HepG2 (cell line): ENCODE measurements around the gene SLC4A2. TPM values are rescaled to one million over a fixed set of nuclear protein-coding genes. Genes with fewer than 3 reads are reported as not detected.

ENCODE experiments used
- BHLHE40 ChIP-seq: IDR thresholded peaks from 2 replicates; pipeline ENCODE4 v1.6.1; 2011; ENCODE audit warnings: low read length, improper control_type of control experiment
- CBX2 ChIP-seq, 2 experiments: fragments of 200-600 bp in 1 of 2; sonication (generic); formaldehyde crosslinking in 1 of 2; IDR thresholded peaks; 2 replicates each; pipeline versions ENCODE4 v1.7.0 to v1.8.1; 2018 to 2022; ENCODE audit warnings: low read depth in 2 of 2, low read length in 1 of 2, mild to moderate bottlenecking in 1 of 2, missing genetic modification reagents in 1 of 2
- CEBPG ChIP-seq: IDR thresholded peaks from 2 replicates; pipeline ENCODE4 v1.6.1; 2016
- FOXK2 ChIP-seq: fragments of 450-650 bp; IDR thresholded peaks from 2 replicates; pipeline ENCODE4 v1.6.1; 2016
- KMT2A ChIP-seq: sonication (generic); formaldehyde crosslinking; IDR thresholded peaks from 2 replicates; pipeline ENCODE4 v1.4.0; 2020; ENCODE audit warnings: missing genetic modification reagents
- PHF8 ChIP-seq: sonication (generic); formaldehyde crosslinking; IDR thresholded peaks from 2 replicates; pipeline ENCODE4 v1.5.0; 2020; ENCODE audit warnings: missing genetic modification reagents
- RFXAP ChIP-seq: sonication (generic); formaldehyde crosslinking; IDR thresholded peaks from 2 replicates; pipeline ENCODE4 v1.4.0; 2020; ENCODE audit warnings: missing genetic modification reagents, borderline replicate concordance
- SOX13 ChIP-seq, 3 experiments: fragments of 450-650 bp in 1 of 3; sonication (generic) in 1 of 3; formaldehyde crosslinking in 1 of 3; IDR thresholded peaks in 2 of 3; conservative IDR thresholded peaks in 1 of 3; 2 replicates each; pipeline versions ENCODE4 v1.5.0 to v1.6.1; 2016 to 2020; ENCODE audit warnings: antibody characterized with exemption in 1 of 3, mild to moderate bottlenecking in 1 of 3, missing compliant biosample characterization in 1 of 3, missing genetic modification reagents in 1 of 3, moderate library complexity in 1 of 3
- ZNF17 ChIP-seq: sonication (generic); formaldehyde crosslinking; IDR thresholded peaks from 2 replicates; pipeline ENCODE4 v1.5.0; 2020; ENCODE audit warnings: mild to moderate bottlenecking, missing genetic modification reagents
- ZNF337 ChIP-seq: sonication (generic); formaldehyde crosslinking; IDR thresholded peaks from 2 replicates; pipeline ENCODE4 v1.5.1; 2020; ENCODE audit warnings: missing genetic modification reagents, low read depth, mild to moderate bottlenecking, borderline replicate concordance
- ZNF550 ChIP-seq: sonication (generic); formaldehyde crosslinking; IDR thresholded peaks from 2 replicates; pipeline ENCODE4 v1.4.0; 2020; ENCODE audit warnings: mild to moderate bottlenecking, missing genetic modification reagents, borderline replicate concordance
- polyA plus RNA-seq, 8 experiments: library from polyadenylated mRNA; depleted of rRNA in 3 of 8; stranded (reverse) in 7 of 8; unstranded in 1 of 8; fragments of >200 nt; fragmentation: Illumina TruSeq in 4 of 8; extraction: Trizol in 4 of 8; gene quantifications; 2 replicates each; pipeline versions ENCODE4 v1.2.1 to v1.2.3, GENCODE V29; 2011 to 2016; ENCODE audit warnings: low read depth in 4 of 8, missing spikeins in 1 of 8, mixed read lengths in 1 of 8; ENCODE audit not compliant: insufficient read depth in 1 of 8
- total RNA-seq, 5 experiments: library from RNA; depleted of rRNA; stranded (reverse); fragments of >200 nt; fragmentation: Illumina TruSeq; extraction: Trizol; gene quantifications; 2 replicates each; pipeline ENCODE4 v1.2.3, GENCODE V29; 2016; ENCODE audit warnings: low read depth in 1 of 5
- TF ChIP-seq, protein P1 (sequence below): conservative IDR thresholded peaks from 2 replicates; pipeline ENCODE4 v1.6.1; 2018; ENCODE audit warnings: missing genetic modification reagents
- TF ChIP-seq, protein P2 (sequence below): sonication (generic); formaldehyde crosslinking; IDR thresholded peaks from 2 replicates; pipeline ENCODE4 v1.4.0; 2020; ENCODE audit warnings: missing genetic modification reagents
- TF ChIP-seq, protein P3 (sequence below): sonication (generic); formaldehyde crosslinking; IDR thresholded peaks from 2 replicates; pipeline ENCODE4 v1.5.0; 2020; ENCODE audit warnings: mild to moderate bottlenecking, low read depth, missing genetic modification reagents, borderline replicate concordance
- TF ChIP-seq, protein P4 (sequence below), 2 experiments: fragments of 450-650 bp in 1 of 2; sonication (generic) in 1 of 2; formaldehyde crosslinking in 1 of 2; IDR thresholded peaks; 2 replicates each; pipeline versions ENCODE4 v1.6.1 to v1.8.0; 2016 to 2022; ENCODE audit warnings: antibody characterized with exemption in 1 of 2, mild to moderate bottlenecking in 1 of 2, missing genetic modification reagents in 1 of 2

Gene SLC4A2
- total and polyA plus RNA-seq, 2 of the 13 experiments (the other 11 are each of a cell fraction or from before 2014, with no cell fraction given), result 51.9 to 73.4 TPM

DNA sequence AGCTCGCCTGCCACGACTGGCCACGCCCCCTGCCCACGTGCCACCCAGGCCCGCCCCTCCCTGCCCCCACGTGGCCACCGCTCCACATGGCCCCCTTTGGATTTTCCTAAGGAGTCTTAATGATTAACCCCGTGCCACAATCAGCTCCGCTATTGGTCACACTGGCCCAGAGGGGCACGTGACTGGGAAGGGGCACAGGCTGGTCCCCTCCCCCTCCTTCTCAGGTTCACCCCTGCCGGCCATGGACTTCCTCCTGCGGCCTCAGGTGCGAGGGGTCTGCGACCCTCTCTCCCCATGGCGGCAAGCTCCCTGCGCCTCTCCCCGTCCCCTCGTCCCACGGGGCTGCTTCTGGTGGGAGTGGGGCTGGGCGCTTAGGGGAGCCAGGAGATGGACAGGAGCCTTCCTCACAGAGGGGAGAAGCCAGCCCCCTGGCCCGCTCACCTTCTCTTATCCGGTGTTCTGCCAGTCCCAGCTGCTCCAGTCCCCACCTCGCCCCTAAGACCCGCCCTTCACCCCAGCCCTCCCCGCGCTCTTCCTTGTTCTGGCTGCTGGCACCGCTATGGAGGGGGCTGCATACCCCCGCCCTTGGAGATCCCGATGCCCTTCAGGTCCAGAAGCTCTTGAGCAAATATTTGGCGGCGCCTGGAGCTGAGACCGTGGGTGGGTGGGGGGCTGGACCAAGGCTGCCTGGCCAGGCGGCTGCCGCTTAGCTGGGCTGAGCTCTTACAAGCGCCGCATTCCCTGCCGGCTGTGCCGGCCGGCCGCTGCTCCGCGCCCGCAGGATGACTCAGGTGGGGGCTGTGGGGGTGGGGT is 3.2 kb downstream of the SLC4A2 start (continued):
- TF ChIP-seq, protein P1, sequence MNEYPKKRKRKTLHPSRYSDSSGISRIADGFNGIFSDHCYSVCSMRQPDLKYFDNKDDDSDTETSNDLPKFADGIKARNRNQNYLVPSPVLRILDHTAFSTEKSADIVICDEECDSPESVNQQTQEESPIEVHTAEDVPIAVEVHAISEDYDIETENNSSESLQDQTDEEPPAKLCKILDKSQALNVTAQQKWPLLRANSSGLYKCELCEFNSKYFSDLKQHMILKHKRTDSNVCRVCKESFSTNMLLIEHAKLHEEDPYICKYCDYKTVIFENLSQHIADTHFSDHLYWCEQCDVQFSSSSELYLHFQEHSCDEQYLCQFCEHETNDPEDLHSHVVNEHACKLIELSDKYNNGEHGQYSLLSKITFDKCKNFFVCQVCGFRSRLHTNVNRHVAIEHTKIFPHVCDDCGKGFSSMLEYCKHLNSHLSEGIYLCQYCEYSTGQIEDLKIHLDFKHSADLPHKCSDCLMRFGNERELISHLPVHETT (CRISPR knock-in tag), result no peak
- TF ChIP-seq BHLHE40 (peak; percentile 99), ZNF337 (CRISPR knock-in tag) (0 out of 2 replicates have a peak, but pooled peaks have one; percentile 38), ZNF17 (CRISPR knock-in tag) (no peak), PHF8 (CRISPR knock-in tag) (0 out of 2 replicates have a peak, but pooled peaks have one; percentile 53), CBX2 (IDR thresholded peaks at IDR 0.05; ENCODE audit: low read depth, low read length) (no peak), CBX2 (CRISPR knock-in tag; IDR thresholded peaks at IDR 0.05; ENCODE audit: low read depth) (no peak), ZNF550 (CRISPR knock-in tag) (no peak), FOXK2 (no peak), SOX13 (IDR thresholded peaks at IDR 0.05) (no peak), SOX13 (CRISPR knock-in tag; conservative IDR thresholded peaks at IDR 0.05 in 1 of 2, IDR thresholded peaks at IDR 0.05 in 1 of 2) (no peak; a peak in 1 of 4 replicates), CEBPG (CRISPR knock-in tag) (no peak), RFXAP (CRISPR knock-in tag) (no peak), KMT2A (CRISPR knock-in tag) (peak; percentile 53; the same call in 1 of the 2 replicates)
- TF ChIP-seq, protein P2, sequence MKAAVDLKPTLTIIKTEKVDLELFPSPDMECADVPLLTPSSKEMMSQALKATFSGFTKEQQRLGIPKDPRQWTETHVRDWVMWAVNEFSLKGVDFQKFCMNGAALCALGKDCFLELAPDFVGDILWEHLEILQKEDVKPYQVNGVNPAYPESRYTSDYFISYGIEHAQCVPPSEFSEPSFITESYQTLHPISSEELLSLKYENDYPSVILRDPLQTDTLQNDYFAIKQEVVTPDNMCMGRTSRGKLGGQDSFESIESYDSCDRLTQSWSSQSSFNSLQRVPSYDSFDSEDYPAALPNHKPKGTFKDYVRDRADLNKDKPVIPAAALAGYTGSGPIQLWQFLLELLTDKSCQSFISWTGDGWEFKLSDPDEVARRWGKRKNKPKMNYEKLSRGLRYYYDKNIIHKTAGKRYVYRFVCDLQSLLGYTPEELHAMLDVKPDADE (CRISPR knock-in tag), result no peak
- TF ChIP-seq, protein P3, sequence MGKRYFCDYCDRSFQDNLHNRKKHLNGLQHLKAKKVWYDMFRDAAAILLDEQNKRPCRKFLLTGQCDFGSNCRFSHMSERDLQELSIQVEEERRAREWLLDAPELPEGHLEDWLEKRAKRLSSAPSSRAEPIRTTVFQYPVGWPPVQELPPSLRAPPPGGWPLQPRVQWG (CRISPR knock-in tag), result no peak
- TF ChIP-seq, protein P4, sequence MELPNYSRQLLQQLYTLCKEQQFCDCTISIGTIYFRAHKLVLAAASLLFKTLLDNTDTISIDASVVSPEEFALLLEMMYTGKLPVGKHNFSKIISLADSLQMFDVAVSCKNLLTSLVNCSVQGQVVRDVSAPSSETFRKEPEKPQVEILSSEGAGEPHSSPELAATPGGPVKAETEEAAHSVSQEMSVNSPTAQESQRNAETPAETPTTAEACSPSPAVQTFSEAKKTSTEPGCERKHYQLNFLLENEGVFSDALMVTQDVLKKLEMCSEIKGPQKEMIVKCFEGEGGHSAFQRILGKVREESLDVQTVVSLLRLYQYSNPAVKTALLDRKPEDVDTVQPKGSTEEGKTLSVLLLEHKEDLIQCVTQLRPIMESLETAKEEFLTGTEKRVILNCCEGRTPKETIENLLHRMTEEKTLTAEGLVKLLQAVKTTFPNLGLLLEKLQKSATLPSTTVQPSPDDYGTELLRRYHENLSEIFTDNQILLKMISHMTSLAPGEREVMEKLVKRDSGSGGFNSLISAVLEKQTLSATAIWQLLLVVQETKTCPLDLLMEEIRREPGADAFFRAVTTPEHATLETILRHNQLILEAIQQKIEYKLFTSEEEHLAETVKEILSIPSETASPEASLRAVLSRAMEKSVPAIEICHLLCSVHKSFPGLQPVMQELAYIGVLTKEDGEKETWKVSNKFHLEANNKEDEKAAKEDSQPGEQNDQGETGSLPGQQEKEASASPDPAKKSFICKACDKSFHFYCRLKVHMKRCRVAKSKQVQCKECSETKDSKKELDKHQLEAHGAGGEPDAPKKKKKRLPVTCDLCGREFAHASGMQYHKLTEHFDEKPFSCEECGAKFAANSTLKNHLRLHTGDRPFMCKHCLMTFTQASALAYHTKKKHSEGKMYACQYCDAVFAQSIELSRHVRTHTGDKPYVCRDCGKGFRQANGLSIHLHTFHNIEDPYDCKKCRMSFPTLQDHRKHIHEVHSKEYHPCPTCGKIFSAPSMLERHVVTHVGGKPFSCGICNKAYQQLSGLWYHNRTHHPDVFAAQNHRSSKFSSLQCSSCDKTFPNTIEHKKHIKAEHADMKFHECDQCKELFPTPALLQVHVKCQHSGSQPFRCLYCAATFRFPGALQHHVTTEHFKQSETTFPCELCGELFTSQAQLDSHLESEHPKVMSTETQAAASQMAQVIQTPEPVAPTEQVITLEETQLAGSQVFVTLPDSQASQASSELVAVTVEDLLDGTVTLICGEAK (IDR thresholded peaks at IDR 0.05), result no peak
- TF ChIP-seq, protein P4 (CRISPR knock-in tag; IDR thresholded peaks at IDR 0.05), result 0 out of 2 replicates have a peak, but pooled peaks have one; percentile 22
